ENCODE results near the gene XPNPEP3.

XPNPEP3 gene

GRCh38 chr22:40856513-40857308, at the start of gene XPNPEP3, which contains the start of gene ST13 (continued):
- TF ChIP-seq GLI4 (tag by site-specific recombination; IDR thresholded peaks at IDR 0.05) (no peak), ZNF341 (tag by site-specific recombination; IDR thresholded peaks at IDR 0.05; ENCODE audit: low read depth) (peak; percentile 100), MEIS1 (CRISPR knock-in tag; IDR thresholded peaks at IDR 0.05; ENCODE audit: borderline replicate concordance) (no peak), ZNF175 (tag by site-specific recombination; IDR thresholded peaks at IDR 0.05) (no peak), ZNF423 (tag by site-specific recombination; IDR thresholded peaks at IDR 0.05) (no peak), ZNF140 (tag by site-specific recombination; IDR thresholded peaks at IDR 0.05) (no peak), ZFHX2 (tag by site-specific recombination; conservative IDR thresholded peaks at IDR 0.05) (peak; percentile 40), KLF16 (tag by site-specific recombination; IDR thresholded peaks at IDR 0.05) (peak; percentile 90), ZNF747 (tag by site-specific recombination; IDR thresholded peaks at IDR 0.05) (no peak), ZNF660 (tag by site-specific recombination; IDR thresholded peaks at IDR 0.05) (peak; percentile 55; the same call in 1 of the 2 replicates), ZBTB10 (tag by site-specific recombination; IDR thresholded peaks at IDR 0.05) (peak; percentile 42; the same call in 1 of the 2 replicates), ZNF785 (tag by site-specific recombination; IDR thresholded peaks at IDR 0.05) (no peak; the same call in 1 of the 2 replicates), ZNF174 (tag by site-specific recombination; IDR thresholded peaks at IDR 0.05) (no peak), IKZF3 (tag by site-specific recombination; IDR thresholded peaks at IDR 0.05) (peak; percentile 85), ZNF350 (tag by site-specific recombination; IDR thresholded peaks at IDR 0.05) (no peak), KLF8 (tag by site-specific recombination; IDR thresholded peaks at IDR 0.05) (peak; percentile 93), ZNF513 (tag by site-specific recombination; IDR thresholded peaks at IDR 0.05) (no peak), PRDM2 (tag by site-specific recombination; IDR thresholded peaks at IDR 0.05; ENCODE audit: borderline replicate concordance) (no peak), ZNF10 (tag by site-specific recombination; IDR thresholded peaks at IDR 0.05) (no peak), YY1 (tag by site-specific recombination; IDR thresholded peaks at IDR 0.05) (no peak), ZNF416 (tag by site-specific recombination; IDR thresholded peaks at IDR 0.05) (no peak), ZNF394 (tag by site-specific recombination; IDR thresholded peaks at IDR 0.05; ENCODE audit: borderline replicate concordance) (peak; percentile 91), PRDM4 (tag by site-specific recombination; IDR thresholded peaks at IDR 0.05) (peak; percentile 41; the same call in 1 of the 2 replicates), ZNF266 (tag by site-specific recombination; IDR thresholded peaks at IDR 0.05; ENCODE audit: low read depth) (no peak), HIC1 (tag by site-specific recombination; IDR thresholded peaks at IDR 0.05) (peak; percentile 7; the same call in 1 of the 2 replicates)
